Endothelial cell (in vitro differentiated cells): Measurements from ENCODE around the gene PROZ. TPM values are rescaled to one million over a fixed set of nuclear protein-coding genes. Genes with fewer than 3 reads are reported as not detected.

Experiments used
- DNase-seq: peaks from one replicate; pipeline ENCODE4 v3.0.0; 2021; ENCODE audit warnings: low spot score
- H3K27ac Mint-ChIP-seq: one replicate; pipeline ENCODE4 v1.8.0; 2021; ENCODE audit warnings: mixed read lengths, inconsistent platforms; ENCODE audit not compliant: unreplicated experiment
- H3K27me3 Mint-ChIP-seq: one replicate; pipeline ENCODE4 v1.8.0; 2021; ENCODE audit warnings: mild to moderate bottlenecking, moderate library complexity, mixed read lengths, inconsistent platforms; ENCODE audit not compliant: unreplicated experiment
- H3K36me3 Mint-ChIP-seq: one replicate; pipeline ENCODE4 v1.8.0; 2021; ENCODE audit warnings: mild to moderate bottlenecking, low read depth, mixed read lengths, inconsistent platforms; ENCODE audit not compliant: unreplicated experiment
- H3K4me1 Mint-ChIP-seq: one replicate; pipeline ENCODE4 v1.8.0; 2021; ENCODE audit warnings: mild to moderate bottlenecking, mixed read lengths, inconsistent platforms; ENCODE audit not compliant: unreplicated experiment
- H3K4me3 Mint-ChIP-seq: one replicate; pipeline ENCODE4 v1.8.0; 2021; ENCODE audit warnings: mild to moderate bottlenecking, mixed read lengths, inconsistent platforms; ENCODE audit not compliant: unreplicated experiment
- H3K9me3 Mint-ChIP-seq: one replicate; pipeline ENCODE4 v1.8.0; 2021; ENCODE audit warnings: mixed read lengths, inconsistent platforms; ENCODE audit not compliant: unreplicated experiment
- total RNA-seq: library from RNA; stranded (reverse); fragmentation: NEBNext Ultra II Directional; extraction: Animal tissue kit (Norgen Biotek cat#: 25700); gene quantifications from one replicate; pipeline ENCODE4 v1.2.1, GENCODE V29; 2021; ENCODE audit not compliant: unreplicated experiment
- TF ChIP-seq, protein P1 (sequence below): fragments of 200-600 bp; sonication (generic); IDR thresholded peaks from one replicate; pipeline ENCODE4 v1.5.0; 2021; ENCODE audit warnings: antibody characterized with exemption; ENCODE audit not compliant: unreplicated experiment

PROZ gene
- total RNA-seq, 1 donor from 2014 or later: not detected

- no peak for DNase-seq
- Mint-ChIP-seq H3K4me1 (peaks cover 9% of the 10 kb centered on the region), H3K4me3 (no peak overlapping the region), H3K27me3 (peaks cover 3% of the 10 kb centered on the region), H3K36me3 (peaks cover 45% of the 10 kb centered on the region), H3K9me3 (no peaks in the 10 kb centered on the region), H3K27ac (no peak overlapping the region)
- TF ChIP-seq, protein P1, sequence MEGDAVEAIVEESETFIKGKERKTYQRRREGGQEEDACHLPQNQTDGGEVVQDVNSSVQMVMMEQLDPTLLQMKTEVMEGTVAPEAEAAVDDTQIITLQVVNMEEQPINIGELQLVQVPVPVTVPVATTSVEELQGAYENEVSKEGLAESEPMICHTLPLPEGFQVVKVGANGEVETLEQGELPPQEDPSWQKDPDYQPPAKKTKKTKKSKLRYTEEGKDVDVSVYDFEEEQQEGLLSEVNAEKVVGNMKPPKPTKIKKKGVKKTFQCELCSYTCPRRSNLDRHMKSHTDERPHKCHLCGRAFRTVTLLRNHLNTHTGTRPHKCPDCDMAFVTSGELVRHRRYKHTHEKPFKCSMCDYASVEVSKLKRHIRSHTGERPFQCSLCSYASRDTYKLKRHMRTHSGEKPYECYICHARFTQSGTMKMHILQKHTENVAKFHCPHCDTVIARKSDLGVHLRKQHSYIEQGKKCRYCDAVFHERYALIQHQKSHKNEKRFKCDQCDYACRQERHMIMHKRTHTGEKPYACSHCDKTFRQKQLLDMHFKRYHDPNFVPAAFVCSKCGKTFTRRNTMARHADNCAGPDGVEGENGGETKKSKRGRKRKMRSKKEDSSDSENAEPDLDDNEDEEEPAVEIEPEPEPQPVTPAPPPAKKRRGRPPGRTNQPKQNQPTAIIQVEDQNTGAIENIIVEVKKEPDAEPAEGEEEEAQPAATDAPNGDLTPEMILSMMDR: no peak
These were observed 19.8 kb downstream of the PROZ start for GRCh38 chr13:113178070-113178895.

DNA sequence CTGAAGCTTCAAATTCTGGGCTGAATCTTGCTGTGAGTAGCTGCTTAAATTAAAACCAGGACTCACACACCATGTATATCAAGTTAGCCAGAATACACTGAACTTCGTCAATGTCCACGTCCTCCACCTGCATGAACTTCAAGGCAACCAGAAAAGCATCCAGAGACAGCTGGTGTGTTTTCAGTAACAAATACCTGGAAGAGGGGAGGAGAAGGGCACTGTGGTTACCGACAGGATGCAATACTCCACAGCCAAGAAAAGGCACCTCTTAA, 20.4 kb downstream of the PROZ start:
- TF ChIP-seq, protein P1: no peak
- no peaks in the 10 kb centered on the region for H3K9me3 Mint-ChIP-seq
- H3K36me3 Mint-ChIP-seq: peaks cover 46% of the 10 kb centered on the region
- peaks cover 9% of the 10 kb centered on the region for H3K4me1 Mint-ChIP-seq
- no peak overlapping the region for H3K4me3 Mint-ChIP-seq
- peaks cover 3% of the 10 kb centered on the region for H3K27me3 Mint-ChIP-seq
- H3K27ac Mint-ChIP-seq: no peak overlapping the region
- DNase-seq: no peak

GRCh38 chr13:113179374-113180230, 21.2 kb downstream of the PROZ start:
- no peak for DNase-seq
- peaks cover 42% of the 10 kb centered on the region for H3K36me3 Mint-ChIP-seq
- H3K4me3 Mint-ChIP-seq: no peak overlapping the region

GRCh38 chr13:113182046-113182445, 23.6 kb downstream of the PROZ start:
- peaks cover 32% of the 10 kb centered on the region for H3K36me3 Mint-ChIP-seq
- no peak overlapping the region for H3K4me3 Mint-ChIP-seq
- TF ChIP-seq, protein P1: no peak
- H3K9me3 Mint-ChIP-seq: no peaks in the 10 kb centered on the region
- no peak for DNase-seq
- peaks cover under 1% of the 10 kb centered on the region for H3K27me3 Mint-ChIP-seq
- H3K27ac Mint-ChIP-seq: no peak overlapping the region
- H3K4me1 Mint-ChIP-seq: peaks cover 21% of the 10 kb centered on the region

More at GRCh38 chr13:113179374-113180230, 21.2 kb downstream of the PROZ start:
- Mint-ChIP-seq H3K27me3 (peaks cover 3% of the 10 kb centered on the region), H3K27ac (peak overlapping the region; percentile 48), H3K9me3 (no peaks in the 10 kb centered on the region), H3K4me1 (peaks cover 9% of the 10 kb centered on the region)
- TF ChIP-seq, protein P1: no peak
